HepG2 (cell line): ENCODE results near the gene COQ10B. TPM values are rescaled to one million over a fixed set of nuclear protein-coding genes. Genes with fewer than 3 reads are reported as not detected.
"Not testable (repeated sequence)": the region's sequence is repeated elsewhere in the genome, so short reads cannot be mapped to it uniquely, and the experiment has no call there.

Source experiments
- ATAC-seq: fragments of 200-7000 bp; cut with Tn5 transposase; 3 replicates; pipeline ENCODE4 v1.9.1; 2020; ENCODE audit warnings: mild to moderate bottlenecking, moderate library complexity
- BruUV-seq: library from RNA; stranded (reverse); fragments of 400-500 nt; replicated peaks from 2 replicates; lab custom pipeline; 2021; lab: Mats Ljungman, UMichigan
- CTCF ChIA-PET: fragments of 300-600 bp; formaldehyde crosslinking; extraction: SDS; loops from one replicate; lab custom pipeline; 2021; ENCODE audit warnings: low total read pairs, inconsistent platforms, low intra/inter-chr PET ratio; lab: Yijun Ruan, JAX
- POLR2A ChIA-PET: fragments of 350-600 bp; sonication (Branson Sonifier 250); formaldehyde crosslinking; loops from one replicate; lab custom pipeline; 2020; ENCODE audit warnings: antibody characterized with exemption, inconsistent platforms; lab: Yijun Ruan, JAX
- DNase-seq: peaks from one replicate; pipeline ENCODE4 v3.0.0-alpha.2; 2015; ENCODE audit warnings: low spot score
- FAIRE-seq: peaks from 3 replicates; lab custom pipeline; 2011; peaks lifted over from hg19 to GRCh38; lab: Jason Lieb, UNC
- H2AFZ ChIP-seq: one replicate; pipeline ENCODE4 v1.6.1; 2011; ENCODE audit warnings: low read length, inconsistent platforms
- H3K27ac ChIP-seq: fragments of 300-600 bp; 3 replicates; pipeline ENCODE4 v1.8.0; 2011; ENCODE audit warnings: mixed run types, mild to moderate bottlenecking, mixed read lengths, low read length, inconsistent platforms; ENCODE audit not compliant: insufficient read depth; ENCODE audit errors: extremely low read length
- H3K27me3 ChIP-seq, 2 experiments: fragments of 200-600 bp in 1 of 2; 2 replicates in 1 of 2; 3 replicates in 1 of 2; pipeline versions ENCODE4 v1.6.0 to v1.8.0; 2011; ENCODE audit warnings: low read length in 2 of 2, mild to moderate bottlenecking in 2 of 2, moderate library complexity in 2 of 2, inconsistent platforms in 1 of 2; ENCODE audit not compliant: insufficient read depth in 2 of 2, control insufficient read depth in 1 of 2
- H3K36me3 ChIP-seq, 2 experiments: fragments of 200-600 bp in 1 of 2; replicated peaks in 1 of 2; 2 replicates in 1 of 2; 3 replicates in 1 of 2; pipeline versions ENCODE4 v1.5.1 to v1.8.0; 2011; ENCODE audit warnings: low read length in 2 of 2, inconsistent platforms in 1 of 2; ENCODE audit not compliant: insufficient read depth in 2 of 2, control insufficient read depth in 1 of 2
- H3K4me1 ChIP-seq: 2 replicates; pipeline ENCODE4 v1.5.1; 2012; ENCODE audit warnings: low read length, inconsistent platforms; ENCODE audit not compliant: insufficient read depth
- H3K4me2 ChIP-seq: 2 replicates; pipeline ENCODE4 v1.6.0; 2011; ENCODE audit warnings: low read depth, low read length, inconsistent platforms
- H3K4me3 ChIP-seq, 3 experiments: fragments of 200-600 bp in 1 of 3; sonication (generic), shearing (Covaris generic) in 1 of 3; replicated peaks in 1 of 3; 2 replicates each; pipeline ENCODE4 v1.5.1; 2011 to 2016; ENCODE audit warnings: low read length in 3 of 3, inconsistent platforms in 2 of 3, low read depth in 2 of 3, mild to moderate bottlenecking in 2 of 3, control low read depth in 1 of 3, mixed read lengths in 1 of 3; ENCODE audit not compliant: insufficient read depth in 1 of 3
- H3K79me2 ChIP-seq: one replicate; pipeline ENCODE4 v1.6.1; 2011; ENCODE audit warnings: low read length, inconsistent platforms; ENCODE audit not compliant: insufficient read depth
- H3K9ac ChIP-seq: 2 replicates; pipeline ENCODE4 v1.6.0; 2011; ENCODE audit warnings: mild to moderate bottlenecking, low read depth, low read length, inconsistent platforms; ENCODE audit not compliant: insufficient read depth
- H3K9me3 ChIP-seq: 2 replicates; pipeline ENCODE4 v1.5.1; 2012; ENCODE audit warnings: mild to moderate bottlenecking, low read length
- H4K20me1 ChIP-seq: 2 replicates; pipeline ENCODE4 v1.6.0; 2011; ENCODE audit warnings: inconsistent platforms, mild to moderate bottlenecking, low read length, moderate library complexity; ENCODE audit not compliant: insufficient read depth
- KDM3A ChIP-seq: IDR thresholded peaks from 2 replicates; pipeline ENCODE4 v1.6.1; 2018; ENCODE audit warnings: low read depth, missing compliant biosample characterization
- NFATC3 ChIP-seq: sonication (generic); formaldehyde crosslinking; IDR thresholded peaks from 2 replicates; pipeline ENCODE4 v1.5.1; 2020; ENCODE audit warnings: mild to moderate bottlenecking, missing genetic modification reagents
- PAF1 ChIP-seq: IDR thresholded peaks from 2 replicates; pipeline ENCODE4 v1.6.1; 2016; ENCODE audit warnings: missing genetic modification reagents, missing compliant biosample characterization
- RBFOX2 ChIP-seq: fragments of 200-400 bp; formaldehyde crosslinking; IDR thresholded peaks from 2 replicates; pipeline ENCODE4 v1.6.1; 2017; ENCODE audit warnings: low read depth, mild to moderate bottlenecking, low read length
- ZNF441 ChIP-seq: sonication (generic); formaldehyde crosslinking; IDR thresholded peaks from 2 replicates; pipeline ENCODE4 v1.7.0; 2021; ENCODE audit warnings: missing genetic modification reagents, borderline replicate concordance
- ZSCAN9 ChIP-seq: IDR thresholded peaks from 2 replicates; pipeline ENCODE4 v1.6.1; 2016; ENCODE audit warnings: borderline replicate concordance
- WGBS: methylation state at CpG from one replicate; pipeline ENCODE4 v1.1.6; 2017; ENCODE audit warnings: low lambda C conversion rate; 5-methylcytosine and 5-hydroxymethylcytosine counted together
- in situ Hi-C: cut with HindIII; loops from 2 replicates; pipeline ENCODE4 v1.10.0; 2017; ENCODE audit warnings: low pct_unique_long_range_greater_than_20kb; ENCODE audit not compliant: extremely low pct_ligation_motif_present
- intact Hi-C: fragments of 100-400 bp; cut with micrococcal nuclease; formaldehyde crosslinking; loops from one replicate; pipeline ENCODE4 v1.10.0; 2022; ENCODE audit not compliant: unreplicated experiment
- polyA plus RNA-seq, 8 experiments: library from polyadenylated mRNA; depleted of rRNA in 3 of 8; stranded (reverse) in 7 of 8; unstranded in 1 of 8; fragments of >200 nt; fragmentation: Illumina TruSeq in 4 of 8; extraction: Trizol in 4 of 8; gene quantifications; 2 replicates each; pipeline versions ENCODE4 v1.2.1 to v1.2.3, GENCODE V29; 2011 to 2016; ENCODE audit warnings: low read depth in 4 of 8, missing spikeins in 1 of 8, mixed read lengths in 1 of 8; ENCODE audit not compliant: insufficient read depth in 1 of 8
- total RNA-seq, 5 experiments: library from RNA; depleted of rRNA; stranded (reverse); fragments of >200 nt; fragmentation: Illumina TruSeq; extraction: Trizol; gene quantifications; 2 replicates each; pipeline ENCODE4 v1.2.3, GENCODE V29; 2016; ENCODE audit warnings: low read depth in 1 of 5
- TF ChIP-seq, protein P1 (sequence below): IDR thresholded peaks from 2 replicates; pipeline ENCODE4 v1.6.1; 2016; ENCODE audit warnings: mild to moderate bottlenecking
- TF ChIP-seq, protein P2 (sequence below): sonication (generic); formaldehyde crosslinking; IDR thresholded peaks from 2 replicates; pipeline ENCODE4 v1.4.0; 2020; ENCODE audit warnings: missing genetic modification reagents, borderline replicate concordance

COQ10B gene
- total and polyA plus RNA-seq, 2 of the 13 experiments (the other 11 are each of a cell fraction or from before 2014, with no cell fraction given) = 4.6 to 34.9 TPM

GRCh38 chr2:197484248-197484647 is 30.9 kb downstream of the COQ10B start:
- BruUV-seq, H4K20me1 ChIP-seq, H3K9ac ChIP-seq, FAIRE-seq, in situ Hi-C loops, CTCF ChIA-PET, H3K4me2 ChIP-seq, DNase-seq, H3K4me3 ChIP-seq, ATAC-seq, H3K27me3 ChIP-seq, H3K27ac ChIP-seq: not testable (repeated sequence)
- H3K9me3 ChIP-seq = peaks cover 13% of the 10 kb centered on the region
- POLR2A ChIA-PET = interaction anchor here (0.7 to 4.6 kb wide), 11 partner anchors 8 to 129 kb away, joined by 3 to 71 read pairs (median 5); partner anchors contain the start of genes COQ10B, HSPD1, HSPE1 and MOB4
- TF ChIP-seq, protein P1, sequence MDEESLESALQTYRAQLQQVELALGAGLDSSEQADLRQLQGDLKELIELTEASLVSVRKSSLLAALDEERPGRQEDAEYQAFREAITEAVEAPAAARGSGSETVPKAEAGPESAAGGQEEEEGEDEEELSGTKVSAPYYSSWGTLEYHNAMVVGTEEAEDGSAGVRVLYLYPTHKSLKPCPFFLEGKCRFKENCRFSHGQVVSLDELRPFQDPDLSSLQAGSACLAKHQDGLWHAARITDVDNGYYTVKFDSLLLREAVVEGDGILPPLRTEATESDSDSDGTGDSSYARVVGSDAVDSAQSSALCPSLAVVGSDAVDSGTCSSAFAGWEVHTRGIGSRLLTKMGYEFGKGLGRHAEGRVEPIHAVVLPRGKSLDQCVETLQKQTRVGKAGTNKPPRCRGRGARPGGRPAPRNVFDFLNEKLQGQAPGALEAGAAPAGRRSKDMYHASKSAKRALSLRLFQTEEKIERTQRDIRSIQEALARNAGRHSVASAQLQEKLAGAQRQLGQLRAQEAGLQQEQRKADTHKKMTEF (CRISPR knock-in tag) = 0 out of 2 replicates have a peak, but pooled peaks have one; percentile 5
- TF ChIP-seq RBFOX2 = 0 out of 2 replicates have a peak, but pooled peaks have one; percentile 5
- 0 out of 2 replicates have a peak, but pooled peaks have one; percentile 34 for TF ChIP-seq KDM3A (CRISPR knock-in tag)
- TF ChIP-seq PAF1 (CRISPR knock-in tag) = peak; percentile 81; the same call in 1 of the 2 replicates
- TF ChIP-seq, all 625 proteins: peak for 4; not testable (repeated sequence) for 621
- H2AFZ ChIP-seq, intact Hi-C loops, H3K79me2 ChIP-seq: not testable (repeated sequence)
- peaks cover 8 to 24% of the 10 kb centered on the region in 2 experiments for H3K36me3 ChIP-seq
- peaks cover 47% of the 10 kb centered on the region for H3K4me1 ChIP-seq
- WGBS = 98% methylated on average over 3 of the region's 3 CpGs

- H3K79me2 ChIP-seq = peaks cover 13% of the 10 kb centered on the region
- peaks cover 13% of the 10 kb centered on the region for H3K9me3 ChIP-seq
- ChIA-PET CTCF (no interaction called here), POLR2A (interaction anchor here (1.0 to 4.6 kb wide), 3 partner anchors 13 to 51 kb away, joined by 4 to 71 read pairs (median 6); partner anchors contain the start of genes COQ10B, HSPD1, HSPE1 and SF3B1)
- H3K4me1 ChIP-seq = peaks cover 38% of the 10 kb centered on the region
- no peaks in the 10 kb centered on the region for H3K27me3 ChIP-seq
- intact Hi-C loops (no loop called here), in situ Hi-C loops (loop anchor here (5.0 kb wide), 1 partner anchor 84 kb away; no protein-coding TSS in a partner anchor)
- WGBS = 97% methylated on average over 2 of the region's 2 CpGs
- no peak overlapping the region for H3K9ac ChIP-seq
- H3K27ac ChIP-seq = no peak overlapping the region
- no TSS peak for BruUV-seq
- H3K4me3 ChIP-seq = no peak overlapping the region
- no peak for ATAC-seq
- H3K36me3 ChIP-seq = peaks cover 16 to 43% of the 10 kb centered on the region in 2 experiments
- no peak for FAIRE-seq
- H4K20me1 ChIP-seq = peaks cover 9% of the 10 kb centered on the region
- H3K4me2 ChIP-seq = no peak overlapping the region
- no peak for DNase-seq
- no peak overlapping the region for H2AFZ ChIP-seq
- no peak for TF ChIP-seq NFATC3 (CRISPR knock-in tag)
- TF ChIP-seq, protein P2, sequence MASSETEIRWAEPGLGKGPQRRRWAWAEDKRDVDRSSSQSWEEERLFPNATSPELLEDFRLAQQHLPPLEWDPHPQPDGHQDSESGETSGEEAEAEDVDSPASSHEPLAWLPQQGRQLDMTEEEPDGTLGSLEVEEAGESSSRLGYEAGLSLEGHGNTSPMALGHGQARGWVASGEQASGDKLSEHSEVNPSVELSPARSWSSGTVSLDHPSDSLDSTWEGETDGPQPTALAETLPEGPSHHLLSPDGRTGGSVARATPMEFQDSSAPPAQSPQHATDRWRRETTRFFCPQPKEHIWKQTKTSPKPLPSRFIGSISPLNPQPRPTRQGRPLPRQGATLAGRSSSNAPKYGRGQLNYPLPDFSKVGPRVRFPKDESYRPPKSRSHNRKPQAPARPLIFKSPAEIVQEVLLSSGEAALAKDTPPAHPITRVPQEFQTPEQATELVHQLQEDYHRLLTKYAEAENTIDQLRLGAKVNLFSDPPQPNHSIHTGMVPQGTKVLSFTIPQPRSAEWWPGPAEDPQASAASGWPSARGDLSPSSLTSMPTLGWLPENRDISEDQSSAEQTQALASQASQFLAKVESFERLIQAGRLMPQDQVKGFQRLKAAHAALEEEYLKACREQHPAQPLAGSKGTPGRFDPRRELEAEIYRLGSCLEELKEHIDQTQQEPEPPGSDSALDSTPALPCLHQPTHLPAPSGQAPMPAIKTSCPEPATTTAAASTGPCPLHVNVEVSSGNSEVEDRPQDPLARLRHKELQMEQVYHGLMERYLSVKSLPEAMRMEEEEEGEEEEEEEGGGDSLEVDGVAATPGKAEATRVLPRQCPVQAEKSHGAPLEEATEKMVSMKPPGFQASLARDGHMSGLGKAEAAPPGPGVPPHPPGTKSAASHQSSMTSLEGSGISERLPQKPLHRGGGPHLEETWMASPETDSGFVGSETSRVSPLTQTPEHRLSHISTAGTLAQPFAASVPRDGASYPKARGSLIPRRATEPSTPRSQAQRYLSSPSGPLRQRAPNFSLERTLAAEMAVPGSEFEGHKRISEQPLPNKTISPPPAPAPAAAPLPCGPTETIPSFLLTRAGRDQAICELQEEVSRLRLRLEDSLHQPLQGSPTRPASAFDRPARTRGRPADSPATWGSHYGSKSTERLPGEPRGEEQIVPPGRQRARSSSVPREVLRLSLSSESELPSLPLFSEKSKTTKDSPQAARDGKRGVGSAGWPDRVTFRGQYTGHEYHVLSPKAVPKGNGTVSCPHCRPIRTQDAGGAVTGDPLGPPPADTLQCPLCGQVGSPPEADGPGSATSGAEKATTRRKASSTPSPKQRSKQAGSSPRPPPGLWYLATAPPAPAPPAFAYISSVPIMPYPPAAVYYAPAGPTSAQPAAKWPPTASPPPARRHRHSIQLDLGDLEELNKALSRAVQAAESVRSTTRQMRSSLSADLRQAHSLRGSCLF = 0 out of 2 replicates have a peak, but pooled peaks have one; percentile 40
- no peak for TF ChIP-seq ZSCAN9 (CRISPR knock-in tag)
- 0 out of 2 replicates have a peak, but pooled peaks have one; percentile 28 for TF ChIP-seq ZNF441
These were observed 32.8 kb downstream of the COQ10B start for GRCh38 chr2:197486175-197486574.
